Activated CD8-positive, alpha-beta T cell treated with anti-CD3 and anti-CD28 coated beads for 36 hours (primary cell): ENCODE results near the gene TMCC2. TPM values are rescaled to one million over a fixed set of nuclear protein-coding genes. Genes with fewer than 3 reads are reported as not detected.

Experiments
- ATAC-seq: fragments of 200-7000 bp; cut with Tn5 transposase; one replicate; pipeline ENCODE4 v1.10.0; 2021; ENCODE audit warnings: mild to moderate bottlenecking, moderate library complexity
- CTCF ChIA-PET: fragments of 350-600 bp; sonication (Branson Sonifier 250); formaldehyde crosslinking; loops from one replicate; lab custom pipeline; 2021; ENCODE audit warnings: antibody characterized with exemption; lab: Charles Lee
- POLR2A ChIA-PET: fragments of 350-600 bp; sonication (Branson Sonifier 250); formaldehyde crosslinking; loops from one replicate; lab custom pipeline; 2021; ENCODE audit warnings: antibody characterized with exemption; lab: Charles Lee
- DNase-seq: peaks from one replicate; pipeline ENCODE4 v3.0.0-alpha.2; 2020
- H3K27ac Mint-ChIP-seq: one replicate; pipeline ENCODE4 v1.8.0; 2021; ENCODE audit warnings: mild to moderate bottlenecking, mixed read lengths
- H3K27me3 Mint-ChIP-seq: one replicate; pipeline ENCODE4 v1.8.0; 2021; ENCODE audit warnings: mixed read lengths
- H3K36me3 Mint-ChIP-seq: one replicate; pipeline ENCODE4 v1.8.0; 2021; ENCODE audit warnings: low read depth, mixed read lengths
- H3K4me1 Mint-ChIP-seq: one replicate; pipeline ENCODE4 v1.8.0; 2021; ENCODE audit warnings: low read depth, mixed read lengths
- H3K4me3 Mint-ChIP-seq: one replicate; pipeline ENCODE4 v1.8.0; 2021; ENCODE audit warnings: mild to moderate bottlenecking, moderate library complexity, mixed read lengths
- H3K9me3 Mint-ChIP-seq: one replicate; pipeline ENCODE4 v1.8.0; 2021; ENCODE audit warnings: mixed read lengths
- intact Hi-C: fragments of 100-400 bp; cut with micrococcal nuclease; formaldehyde crosslinking; loops from one replicate; pipeline ENCODE4 v1.10.0; 2022
- total RNA-seq, 2 experiments: library from RNA; stranded (reverse); gene quantifications; one replicate each; pipeline ENCODE4 v1.2.3, GENCODE V29; 2021
- TF ChIP-seq, protein P1 (sequence below): fragments of 200-600 bp; IDR thresholded peaks from one replicate; pipeline ENCODE4 v1.8.0; 2022; ENCODE audit warnings: antibody characterized with exemption, mild to moderate bottlenecking

Gene TMCC2
- total RNA-seq, 2 experiments from 2014 or later, result 6.6 to 7.1 TPM

DNA sequence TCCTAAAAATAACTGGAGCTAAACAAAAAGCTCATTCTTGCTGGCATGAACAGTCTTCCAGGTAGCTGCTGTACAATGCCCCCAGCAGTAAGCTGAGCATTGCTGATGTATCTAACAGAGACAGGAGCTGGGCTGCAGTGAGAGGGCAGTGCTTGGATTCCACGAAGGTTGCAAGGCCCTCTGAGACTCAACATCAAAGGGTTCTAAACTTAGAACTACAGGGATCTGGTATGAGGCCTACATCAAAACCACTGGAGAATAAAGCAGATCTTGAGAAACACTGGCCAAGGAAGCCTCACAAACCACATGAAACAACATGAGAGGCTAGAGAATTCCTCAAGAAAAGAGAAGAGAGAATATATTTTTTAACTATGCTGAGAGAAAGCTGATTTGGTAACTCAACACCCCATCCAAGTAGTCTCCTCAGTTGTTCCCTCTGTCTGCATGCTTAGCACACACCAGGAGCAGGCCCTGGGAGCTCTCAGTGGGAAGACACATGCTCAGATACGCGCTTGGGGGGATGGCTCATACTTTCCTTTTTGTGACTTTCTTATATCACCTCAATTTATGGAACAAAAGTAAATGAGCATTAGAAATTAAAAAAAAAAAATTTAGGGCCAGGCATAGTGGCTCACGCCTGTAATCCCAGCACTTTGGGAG, 43.9 kb upstream of the TMCC2 start:
- Mint-ChIP-seq H3K27me3 (no peaks in the 10 kb centered on the region), H3K36me3 (peaks cover 54% of the 10 kb centered on the region), H3K9me3 (no peaks in the 10 kb centered on the region), H3K27ac (peak overlapping the region; percentile 79), H3K4me3 (no peak overlapping the region), H3K4me1 (peaks cover 59% of the 10 kb centered on the region)
- DNase-seq (peak; percentile 28), ATAC-seq (no peak)
- TF ChIP-seq, protein P1, sequence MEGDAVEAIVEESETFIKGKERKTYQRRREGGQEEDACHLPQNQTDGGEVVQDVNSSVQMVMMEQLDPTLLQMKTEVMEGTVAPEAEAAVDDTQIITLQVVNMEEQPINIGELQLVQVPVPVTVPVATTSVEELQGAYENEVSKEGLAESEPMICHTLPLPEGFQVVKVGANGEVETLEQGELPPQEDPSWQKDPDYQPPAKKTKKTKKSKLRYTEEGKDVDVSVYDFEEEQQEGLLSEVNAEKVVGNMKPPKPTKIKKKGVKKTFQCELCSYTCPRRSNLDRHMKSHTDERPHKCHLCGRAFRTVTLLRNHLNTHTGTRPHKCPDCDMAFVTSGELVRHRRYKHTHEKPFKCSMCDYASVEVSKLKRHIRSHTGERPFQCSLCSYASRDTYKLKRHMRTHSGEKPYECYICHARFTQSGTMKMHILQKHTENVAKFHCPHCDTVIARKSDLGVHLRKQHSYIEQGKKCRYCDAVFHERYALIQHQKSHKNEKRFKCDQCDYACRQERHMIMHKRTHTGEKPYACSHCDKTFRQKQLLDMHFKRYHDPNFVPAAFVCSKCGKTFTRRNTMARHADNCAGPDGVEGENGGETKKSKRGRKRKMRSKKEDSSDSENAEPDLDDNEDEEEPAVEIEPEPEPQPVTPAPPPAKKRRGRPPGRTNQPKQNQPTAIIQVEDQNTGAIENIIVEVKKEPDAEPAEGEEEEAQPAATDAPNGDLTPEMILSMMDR, result no peak
- ChIA-PET CTCF (interaction anchor here (0.7 to 1.3 kb wide), 6 partner anchors 15 to 171 kb away, joined by 3 read pairs; partner anchors contain the start of gene RBBP5), POLR2A (interaction anchor here (1.4 to 4.6 kb wide), 3 partner anchors 10 to 20 kb away, joined by 3 to 36 read pairs (median 9); no protein-coding TSS in a partner anchor)
- intact Hi-C loops, result no loop called here

DNA sequence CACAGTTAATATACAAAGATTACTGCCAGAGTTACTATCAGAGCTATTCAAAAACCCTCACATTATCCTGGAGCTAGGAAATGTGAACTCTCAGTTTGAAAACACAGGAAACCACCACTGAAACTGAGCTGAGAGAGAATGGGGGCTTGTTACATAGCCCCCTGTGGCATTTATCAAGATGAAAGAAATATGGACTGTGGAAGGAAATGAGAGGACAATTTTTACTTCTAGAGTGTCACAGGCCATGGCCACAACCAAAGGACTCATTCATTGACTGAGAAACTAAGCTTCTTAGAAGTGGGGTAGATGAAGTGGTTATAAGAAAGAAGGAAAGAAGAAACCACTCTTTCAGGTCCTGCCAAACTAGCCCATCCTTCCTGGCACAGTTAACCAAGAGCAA, 41.6 kb upstream of the TMCC2 start:
- H3K9me3 Mint-ChIP-seq, result no peaks in the 10 kb centered on the region
- H3K36me3 Mint-ChIP-seq, result peaks cover 45% of the 10 kb centered on the region
- H3K27ac Mint-ChIP-seq, result peak overlapping the region; percentile 78
- H3K4me1 Mint-ChIP-seq, result peaks cover 69% of the 10 kb centered on the region
- ATAC-seq (peak; percentile 91), DNase-seq (peak; percentile 68)
- intact Hi-C loops, result loop anchor here (2.0 kb wide), 1 partner anchor 19 kb away; no protein-coding TSS in a partner anchor
- CTCF ChIA-PET, result interaction anchor here (0.8 to 2.0 kb wide), 7 partner anchors 8 to 149 kb away, joined by 4 to 12 read pairs (median 4); no protein-coding TSS in a partner anchor
- POLR2A ChIA-PET, result interaction anchor here (0.6 to 4.6 kb wide), 11 partner anchors 9 to 128 kb away, joined by 3 to 36 read pairs (median 4); partner anchors contain the start of genes DSTYK and RBBP5
- H3K4me3 Mint-ChIP-seq, result no peak overlapping the region
- H3K27me3 Mint-ChIP-seq, result no peaks in the 10 kb centered on the region
- TF ChIP-seq, protein P1, result no peak

DNA sequence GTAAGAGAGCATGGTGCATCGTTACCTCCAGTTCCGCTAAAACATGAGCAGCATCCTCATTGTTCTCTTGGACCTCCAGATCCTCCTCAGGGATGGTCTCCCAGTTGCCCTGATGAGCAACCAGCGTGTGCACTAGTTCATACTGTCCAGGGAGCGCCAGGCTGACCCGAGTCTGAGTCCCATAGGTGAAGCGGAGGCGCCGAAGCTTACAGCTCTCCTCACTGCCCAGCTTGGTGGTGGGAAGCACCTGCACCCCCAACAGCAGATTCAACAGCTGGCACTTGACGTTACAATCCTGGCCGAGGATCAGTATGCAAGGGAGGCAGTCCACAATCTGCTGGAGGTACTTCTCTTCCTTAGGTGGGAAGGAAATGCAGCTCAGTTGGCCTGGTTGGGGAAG, 40.3 kb upstream of the TMCC2 start:
- DNase-seq, result no peak
- Mint-ChIP-seq H3K27me3 (no peaks in the 10 kb centered on the region), H3K9me3 (no peaks in the 10 kb centered on the region), H3K4me3 (no peak overlapping the region), H3K4me1 (peaks cover 76% of the 10 kb centered on the region), H3K36me3 (peaks cover 47% of the 10 kb centered on the region), H3K27ac (no peak overlapping the region)
- ChIA-PET CTCF (interaction anchor here (1.5 to 2.1 kb wide), 3 partner anchors 9 to 68 kb away, joined by 4 to 10 read pairs (median 8); no protein-coding TSS in a partner anchor), POLR2A (interaction anchor here (4.6 kb wide), 1 partner anchor 12 kb away, joined by 36 read pairs; no protein-coding TSS in a partner anchor)
- intact Hi-C loops, result loop anchor here (2.0 kb wide), 1 partner anchor 17 kb away; no protein-coding TSS in a partner anchor
- TF ChIP-seq, protein P1, result no peak
- no peak for ATAC-seq

DNA sequence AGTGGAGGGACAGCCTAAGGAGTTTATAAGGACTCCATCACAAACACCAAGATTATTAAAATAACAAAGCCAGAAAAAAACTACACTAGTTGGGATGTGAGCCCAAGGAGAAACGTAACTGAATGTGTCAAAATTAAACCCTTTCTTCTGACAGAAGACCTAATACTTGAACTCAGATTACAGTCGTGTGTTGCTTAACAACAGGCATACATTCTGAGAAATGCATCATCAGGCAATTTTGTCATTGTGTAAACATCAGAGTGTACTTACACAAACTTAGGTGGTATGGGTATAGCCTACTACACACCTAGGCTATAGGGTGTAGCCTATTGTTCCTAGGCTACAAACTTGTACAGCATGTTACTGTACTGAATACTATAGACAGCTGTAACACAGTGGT, 39.6 kb upstream of the TMCC2 start:
- ATAC-seq, result no peak
- POLR2A ChIA-PET, result interaction anchor here (0.6 to 1.7 kb wide), 3 partner anchors 10 to 42 kb away, joined by 3 to 6 read pairs (median 3); no protein-coding TSS in a partner anchor
- DNase-seq, result no peak
- TF ChIP-seq, protein P1, result no peak
- no peaks in the 10 kb centered on the region for H3K27me3 Mint-ChIP-seq
- H3K9me3 Mint-ChIP-seq, result no peaks in the 10 kb centered on the region
- intact Hi-C loops, result no loop called here
- H3K4me3 Mint-ChIP-seq, result no peak overlapping the region
- peaks cover 78% of the 10 kb centered on the region for H3K4me1 Mint-ChIP-seq
- CTCF ChIA-PET, result interaction anchor here (0.6 to 2.1 kb wide), 3 partner anchors 11 to 68 kb away, joined by 3 to 10 read pairs (median 8); no protein-coding TSS in a partner anchor
- H3K36me3 Mint-ChIP-seq, result peaks cover 42% of the 10 kb centered on the region
- no peak overlapping the region for H3K27ac Mint-ChIP-seq
